H7 (cell line): ENCODE data around the gene EIF1. TPM values are rescaled to one million over a fixed set of nuclear protein-coding genes. Genes with fewer than 3 reads are reported as not detected.
"Not testable (repeated sequence)": the region's sequence is repeated elsewhere in the genome, so short reads cannot be mapped to it uniquely, and the experiment has no call there.

Experiments
- DNase-seq: peaks from one replicate; pipeline ENCODE4 v3.0.0; 2012
- H3K27me3 ChIP-seq: 2 replicates; pipeline ENCODE4 v1.6.0; 2011; ENCODE audit warnings: mild to moderate bottlenecking, low read length; ENCODE audit not compliant: control insufficient read depth, insufficient read depth
- H3K36me3 ChIP-seq: replicated peaks from 2 replicates; pipeline ENCODE4 v1.5.1; 2011; ENCODE audit warnings: low read length; ENCODE audit not compliant: control insufficient read depth, insufficient read depth
- H3K4me3 ChIP-seq: 2 replicates; pipeline ENCODE4 v1.5.1; 2011; ENCODE audit warnings: low read depth, mild to moderate bottlenecking, control low read depth, low read length, moderate library complexity; ENCODE audit not compliant: insufficient read depth
- total RNA-seq: library from RNA; depleted of rRNA; stranded (reverse); fragments of >200 nt; shearing (Covaris generic); gene quantifications from 2 replicates; pipeline ENCODE4 v1.2.3, GENCODE V29; 2014

EIF1 gene
- total RNA-seq, 1 experiment from 2014 or later, result 62.6 TPM

- peak; percentile 30 for DNase-seq
- Histone ChIP-seq H3K36me3 (no peaks in the 10 kb centered on the region), H3K27me3 (peaks cover 6% of the 10 kb centered on the region), H3K4me3 (no peak overlapping the region; the same call in 1 of the 2 replicates)
Measured at GRCh38 chr17:41664587-41665565, 23.8 kb upstream of the EIF1 start.

- Histone ChIP-seq H3K4me3 (peak overlapping the region; percentile 60), H3K36me3 (no peaks in the 10 kb centered on the region), H3K27me3 (peaks cover 6% of the 10 kb centered on the region)
- DNase-seq, result peak; percentile 98
Measured at GRCh38 chr17:41665566-41666236, 23.0 kb upstream of the EIF1 start.

GRCh38 chr17:41666237-41666641 lies 22.4 kb upstream of the EIF1 start:
- Histone ChIP-seq H3K36me3 (no peaks in the 10 kb centered on the region), H3K4me3 (peak overlapping the region; percentile 60), H3K27me3 (peaks cover 6% of the 10 kb centered on the region)
- peak; percentile 64 for DNase-seq

GRCh38 chr17:41666708-41667279 lies 21.9 kb upstream of the EIF1 start:
- Histone ChIP-seq H3K27me3 (peaks cover 6% of the 10 kb centered on the region), H3K36me3 (no peaks in the 10 kb centered on the region), H3K4me3 (peak overlapping the region; percentile 60)
- peak; percentile 92 for DNase-seq

- DNase-seq, result no peak
- peaks cover 6% of the 10 kb centered on the region for H3K27me3 ChIP-seq
- H3K36me3 ChIP-seq, result no peaks in the 10 kb centered on the region
- peak overlapping the region; percentile 60 for H3K4me3 ChIP-seq
Measured at GRCh38 chr17:41667280-41668041, 21.2 kb upstream of the EIF1 start.

GRCh38 chr17:41672153-41672552 lies 16.5 kb upstream of the EIF1 start:
- no peak overlapping the region for H3K4me3 ChIP-seq
- DNase-seq, result no peak
- H3K27me3 ChIP-seq, result no peaks in the 10 kb centered on the region
- no peaks in the 10 kb centered on the region for H3K36me3 ChIP-seq

- not testable (repeated sequence) for H3K4me3 ChIP-seq, DNase-seq, H3K27me3 ChIP-seq, H3K36me3 ChIP-seq
Measured at GRCh38 chr17:41675157-41676057, 13.3 kb upstream of the EIF1 start.

GRCh38 chr17:41676058-41676419 lies 12.6 kb upstream of the EIF1 start:
- DNase-seq, result no peak
- Histone ChIP-seq H3K27me3 (no peaks in the 10 kb centered on the region), H3K4me3 (no peak overlapping the region), H3K36me3 (no peaks in the 10 kb centered on the region)

- H3K4me3 ChIP-seq, result no peak overlapping the region
Measured at GRCh38 chr17:41678411-41678906, 10.2 kb upstream of the EIF1 start.

GRCh38 chr17:41678907-41679739 lies 9.6 kb upstream of the EIF1 start:
- Histone ChIP-seq H3K36me3 (no peaks in the 10 kb centered on the region), H3K4me3 (no peak overlapping the region), H3K27me3 (no peaks in the 10 kb centered on the region)
- no peak for DNase-seq

More at GRCh38 chr17:41678411-41678906, 10.2 kb upstream of the EIF1 start:
- no peak for DNase-seq
- H3K36me3 ChIP-seq, result no peaks in the 10 kb centered on the region
- H3K27me3 ChIP-seq, result no peaks in the 10 kb centered on the region

- Histone ChIP-seq H3K4me3 (no peak overlapping the region), H3K27me3 (no peaks in the 10 kb centered on the region), H3K36me3 (no peaks in the 10 kb centered on the region)
- DNase-seq, result no peak
Measured at GRCh38 chr17:41679740-41680425, 8.8 kb upstream of the EIF1 start.

- Histone ChIP-seq H3K4me3 (no peak overlapping the region), H3K27me3 (no peaks in the 10 kb centered on the region), H3K36me3 (no peaks in the 10 kb centered on the region)
- no peak for DNase-seq
Measured at GRCh38 chr17:41680426-41681040, 8.2 kb upstream of the EIF1 start.
